Endothelial cell of umbilical vein (primary cell): ENCODE data around the gene C1R.

ENCODE experiments used
- EZH2 ChIP-seq: IDR thresholded peaks from 2 replicates; pipeline ENCODE4 v1.6.1; 2012; ENCODE audit warnings: borderline replicate concordance, low read depth, mild to moderate bottlenecking, moderate library complexity, low read length, inconsistent platforms; ENCODE audit not compliant: severe bottlenecking
- JUN ChIP-seq: IDR thresholded peaks from 2 replicates; pipeline ENCODE4 v1.6.1; 2011; ENCODE audit warnings: borderline replicate concordance, low read depth; ENCODE audit not compliant: insufficient read length, insufficient read depth
- POLR2A ChIP-seq: IDR thresholded peaks from 2 replicates; pipeline ENCODE4 v1.6.1; 2012; ENCODE audit warnings: low read depth, mild to moderate bottlenecking, control low read depth, low read length
- POLR2AphosphoS5 ChIP-seq: IDR thresholded peaks from 2 replicates; pipeline ENCODE4 v1.6.1; 2012; ENCODE audit warnings: low read depth, mild to moderate bottlenecking, control low read depth, low read length, moderate library complexity; ENCODE audit not compliant: insufficient read depth
- TF ChIP-seq, protein P1 (sequence below), 2 donors: IDR thresholded peaks; 1 replicate in 1 of 2; 2 replicates in 1 of 2; pipeline ENCODE4 v1.5.1; 2011; ENCODE audit warnings: low read length in 2 of 2, mild to moderate bottlenecking in 2 of 2, moderate library complexity in 2 of 2, control low read depth in 1 of 2, inconsistent platforms in 1 of 2, low read depth in 1 of 2; ENCODE audit not compliant: insufficient read depth in 1 of 2; ENCODE audit errors: extremely low read depth in 1 of 2
- TF ChIP-seq, protein P2 (sequence below): IDR thresholded peaks from 2 replicates; pipeline ENCODE4 v1.6.1; 2011; ENCODE audit not compliant: insufficient read depth, insufficient read length

GRCh38 chr12:7072035-7072434, 20.2 kb downstream of the C1R start:
- TF ChIP-seq, protein P1, sequence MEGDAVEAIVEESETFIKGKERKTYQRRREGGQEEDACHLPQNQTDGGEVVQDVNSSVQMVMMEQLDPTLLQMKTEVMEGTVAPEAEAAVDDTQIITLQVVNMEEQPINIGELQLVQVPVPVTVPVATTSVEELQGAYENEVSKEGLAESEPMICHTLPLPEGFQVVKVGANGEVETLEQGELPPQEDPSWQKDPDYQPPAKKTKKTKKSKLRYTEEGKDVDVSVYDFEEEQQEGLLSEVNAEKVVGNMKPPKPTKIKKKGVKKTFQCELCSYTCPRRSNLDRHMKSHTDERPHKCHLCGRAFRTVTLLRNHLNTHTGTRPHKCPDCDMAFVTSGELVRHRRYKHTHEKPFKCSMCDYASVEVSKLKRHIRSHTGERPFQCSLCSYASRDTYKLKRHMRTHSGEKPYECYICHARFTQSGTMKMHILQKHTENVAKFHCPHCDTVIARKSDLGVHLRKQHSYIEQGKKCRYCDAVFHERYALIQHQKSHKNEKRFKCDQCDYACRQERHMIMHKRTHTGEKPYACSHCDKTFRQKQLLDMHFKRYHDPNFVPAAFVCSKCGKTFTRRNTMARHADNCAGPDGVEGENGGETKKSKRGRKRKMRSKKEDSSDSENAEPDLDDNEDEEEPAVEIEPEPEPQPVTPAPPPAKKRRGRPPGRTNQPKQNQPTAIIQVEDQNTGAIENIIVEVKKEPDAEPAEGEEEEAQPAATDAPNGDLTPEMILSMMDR (IDR thresholded peaks at IDR 0.05; ENCODE audit: extremely low read depth in 1 of 2, insufficient read depth in 1 of 2, low read depth in 1 of 2, low read length in 2 of 2) = no peak
- TF ChIP-seq POLR2A (no peak), JUN (no peak), EZH2 (no peak), POLR2AphosphoS5 (no peak)
- TF ChIP-seq, protein P2, sequence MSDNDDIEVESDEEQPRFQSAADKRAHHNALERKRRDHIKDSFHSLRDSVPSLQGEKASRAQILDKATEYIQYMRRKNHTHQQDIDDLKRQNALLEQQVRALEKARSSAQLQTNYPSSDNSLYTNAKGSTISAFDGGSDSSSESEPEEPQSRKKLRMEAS = no peak
